ENCODE measurements around the gene CFAP57.

The CFAP57 gene

DNA sequence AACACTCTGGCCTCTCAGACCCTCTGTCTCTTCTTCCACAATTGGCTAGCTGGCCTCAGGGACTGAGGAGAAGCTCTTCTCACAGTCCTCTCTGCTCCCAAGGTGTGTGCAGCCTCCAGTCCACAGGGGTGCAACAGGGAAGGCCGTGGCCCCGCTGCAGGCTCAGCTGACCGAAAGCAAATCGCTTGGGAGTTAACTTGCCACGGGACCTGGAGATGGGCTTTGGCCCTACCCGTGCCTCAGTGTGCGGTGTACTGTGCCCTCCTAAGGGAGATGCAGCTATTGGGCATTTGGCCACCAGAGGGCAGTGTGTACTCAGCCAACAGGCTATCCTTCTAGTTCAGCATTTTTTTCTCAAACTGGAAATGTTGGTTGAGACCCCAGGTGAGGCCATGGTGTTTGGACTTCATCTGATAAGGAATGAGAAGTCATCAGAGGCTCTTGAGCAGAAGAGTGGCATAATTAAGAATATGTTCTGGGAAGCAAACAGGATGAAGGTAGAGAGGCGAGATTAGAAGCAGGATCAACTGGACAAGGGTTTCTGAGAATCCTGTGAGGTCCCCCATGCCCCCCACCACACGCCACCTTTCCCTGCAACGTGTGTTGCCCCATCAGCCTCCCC lies 55.1 kb downstream of the CFAP57 start:
- peak; percentile 77 for DNase-seq (ENCODE audit: low read depth)

DNA sequence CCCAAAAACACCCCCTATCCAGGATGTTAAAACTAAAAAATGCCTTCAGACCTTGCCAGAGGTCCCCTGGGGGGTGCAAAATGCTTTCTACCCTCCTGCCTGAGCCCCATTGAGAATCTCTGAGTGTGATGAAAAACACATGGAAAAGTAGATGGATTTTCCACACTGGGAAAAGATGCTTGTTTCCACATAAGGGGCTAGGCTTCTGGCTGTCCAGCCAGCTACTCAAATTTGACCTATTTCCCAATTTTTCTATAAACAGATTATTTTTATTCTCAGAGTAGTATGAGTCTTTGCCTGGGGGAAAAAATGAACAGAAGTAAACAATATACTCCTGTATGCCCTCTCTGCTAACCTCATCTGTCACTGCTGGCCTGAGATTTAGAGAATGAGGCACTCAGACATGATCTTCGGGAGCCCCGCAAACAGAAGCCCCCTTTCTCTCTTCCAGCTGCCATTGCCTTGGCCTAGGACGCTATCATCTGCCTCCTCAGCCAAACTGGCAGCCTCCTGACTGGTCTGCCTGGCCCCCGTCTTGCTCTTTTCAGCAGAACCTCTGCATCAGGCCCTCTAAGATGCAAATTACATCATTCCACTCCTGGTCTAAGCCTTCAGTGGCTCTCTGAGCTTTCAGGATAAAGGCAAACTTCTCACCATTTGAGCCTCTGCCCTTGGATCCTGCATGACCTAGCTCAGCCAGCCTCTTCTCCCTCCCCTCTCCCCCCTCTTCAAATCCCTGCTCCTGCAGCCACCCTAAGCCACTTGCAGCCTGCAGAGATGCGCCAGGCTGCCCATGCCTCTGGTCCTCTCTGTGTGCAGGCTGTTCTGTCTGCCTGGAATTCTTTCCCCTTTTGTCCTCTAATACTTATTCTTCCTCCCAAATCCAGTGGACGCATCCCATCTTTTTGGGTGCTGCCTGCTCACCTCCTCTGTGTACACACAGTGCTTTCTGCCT lies 58.0 kb downstream of the CFAP57 start:
- DNase-seq (ENCODE audit: low read depth), result no peak

DNA sequence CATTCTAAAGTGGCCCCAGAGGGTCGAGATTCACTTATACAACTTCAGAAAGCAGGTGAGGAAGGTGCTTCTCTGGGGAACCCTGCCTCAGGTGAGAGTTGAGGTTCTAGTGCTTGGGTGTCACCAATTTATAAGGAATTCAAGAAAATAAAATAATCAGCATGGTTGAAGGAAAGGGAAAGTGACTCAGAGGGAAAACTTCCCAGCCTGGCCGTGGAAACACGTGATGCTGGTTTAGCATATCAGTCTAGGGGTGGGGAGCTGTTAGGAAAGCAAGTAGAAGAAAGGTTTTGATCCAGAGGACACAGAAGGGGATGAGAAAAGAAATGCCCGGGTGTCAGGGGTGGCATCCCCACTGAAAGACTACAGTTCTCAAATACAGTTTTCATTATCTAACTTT lies 59.9 kb downstream of the CFAP57 start:
- DNase-seq (ENCODE audit: low read depth), result no peak

DNA sequence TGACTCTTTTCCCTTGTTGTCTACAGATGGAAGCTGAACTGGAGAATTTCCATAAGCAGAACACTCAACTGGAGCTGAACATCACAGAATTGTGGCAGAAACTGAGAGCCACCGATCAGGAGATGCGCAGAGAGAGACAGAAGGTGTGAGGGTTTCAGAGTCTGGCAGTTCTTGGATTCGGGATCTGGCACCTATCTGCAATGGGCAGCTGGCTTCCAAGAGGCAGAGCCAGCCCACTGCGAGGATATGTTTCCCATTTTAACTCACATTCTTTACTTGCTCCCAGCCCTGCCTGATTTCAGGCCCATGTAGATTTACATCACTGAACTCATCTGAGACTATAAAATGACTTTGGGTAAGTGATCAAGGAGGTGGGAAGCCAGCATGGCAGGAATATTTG lies 60.4 kb downstream of the CFAP57 start:
- DNase-seq (ENCODE audit: low read depth), result no peak

DNA sequence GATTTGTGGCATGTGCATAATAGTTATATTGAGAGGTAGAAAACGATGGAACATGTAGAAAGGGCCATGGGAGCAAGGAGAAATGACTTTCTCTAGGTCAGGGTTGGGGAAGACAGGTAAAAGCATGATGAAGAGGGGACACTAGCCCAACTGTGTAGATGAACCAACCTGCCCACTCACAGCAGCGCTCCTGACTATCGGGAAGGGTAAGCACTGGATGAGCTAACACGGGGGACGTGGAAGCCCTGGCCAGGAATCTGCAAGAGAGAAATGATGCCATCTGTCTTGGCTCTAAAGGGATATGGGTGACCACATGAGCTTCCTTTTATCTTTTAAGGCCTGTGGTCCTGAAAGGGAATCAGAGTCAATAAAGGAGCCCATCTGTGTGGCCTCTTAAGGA lies 61.5 kb downstream of the CFAP57 start:
- DNase-seq (ENCODE audit: low read depth), result no peak

DNA sequence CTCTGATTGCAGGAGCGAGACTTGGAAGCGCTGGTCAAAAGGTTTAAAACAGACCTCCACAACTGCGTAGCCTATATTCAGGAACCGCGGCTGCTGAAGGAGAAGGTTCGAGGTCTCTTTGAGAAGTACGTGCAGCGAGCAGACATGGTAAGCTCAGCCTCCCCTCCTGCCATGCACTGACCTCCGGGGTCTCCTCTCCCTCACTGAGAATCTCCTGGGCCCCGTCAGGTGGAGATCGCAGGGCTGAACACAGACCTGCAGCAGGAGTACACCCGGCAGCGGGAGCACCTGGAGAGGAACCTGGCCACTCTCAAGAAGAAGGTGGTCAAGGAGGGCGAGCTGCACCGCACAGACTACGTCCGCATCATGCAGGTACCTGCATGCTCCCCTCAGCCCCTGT lies 62.1 kb downstream of the CFAP57 start:
- DNase-seq (ENCODE audit: low read depth), result no peak

DNA sequence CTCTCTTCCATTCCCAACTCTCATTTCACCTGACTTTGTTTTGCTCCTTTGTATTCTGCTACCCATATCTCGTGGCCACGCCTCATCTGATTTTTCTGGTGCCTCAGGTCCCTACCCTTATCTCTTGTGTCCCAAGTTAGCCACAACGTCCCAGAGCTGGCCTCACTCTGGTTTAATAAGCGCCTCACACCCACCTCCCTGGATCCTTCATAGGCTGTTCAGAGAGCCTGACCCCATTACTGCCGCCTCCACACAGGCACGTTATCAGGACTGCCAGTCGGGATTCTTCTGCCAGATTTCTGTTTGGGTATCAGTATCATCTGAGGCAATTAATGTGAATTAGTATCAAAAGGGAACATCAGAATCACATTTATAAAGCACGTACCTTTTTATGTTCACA lies 62.9 kb downstream of the CFAP57 start:
- no peak for DNase-seq (ENCODE audit: low read depth)

DNA sequence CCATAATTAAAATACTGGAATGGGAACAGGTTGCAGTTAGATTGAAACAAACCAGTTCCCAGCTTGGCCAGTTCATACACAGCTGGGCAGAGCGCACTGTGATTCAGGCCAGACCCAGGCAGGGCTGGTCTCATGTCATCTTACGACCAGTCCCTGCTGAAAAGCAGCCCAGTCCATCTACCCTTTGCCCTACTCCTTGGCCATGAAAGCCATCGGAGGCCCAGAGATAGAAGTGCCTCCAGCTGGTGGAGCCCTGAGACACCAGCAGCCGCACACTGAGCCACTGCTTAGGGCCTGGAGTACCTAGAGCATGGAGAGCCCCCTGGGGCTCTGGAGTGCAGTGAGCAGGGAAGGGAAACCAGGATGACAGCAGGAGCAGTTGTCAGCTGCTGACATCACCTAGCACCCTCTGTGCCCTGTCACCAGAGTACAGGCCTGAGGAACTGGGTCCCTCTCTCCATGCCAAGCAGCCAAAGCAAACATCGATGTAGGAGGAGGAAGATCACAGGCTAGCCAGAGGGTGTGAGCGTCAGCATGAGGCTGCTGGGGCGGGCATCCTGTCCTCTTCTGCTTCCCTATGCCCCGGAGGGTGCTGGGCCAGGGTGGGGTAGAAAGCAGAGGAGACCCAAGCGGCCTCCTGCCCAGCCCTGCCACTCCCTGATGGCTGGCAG lies 63.5 kb downstream of the CFAP57 start:
- no peak for DNase-seq (ENCODE audit: low read depth)

DNA sequence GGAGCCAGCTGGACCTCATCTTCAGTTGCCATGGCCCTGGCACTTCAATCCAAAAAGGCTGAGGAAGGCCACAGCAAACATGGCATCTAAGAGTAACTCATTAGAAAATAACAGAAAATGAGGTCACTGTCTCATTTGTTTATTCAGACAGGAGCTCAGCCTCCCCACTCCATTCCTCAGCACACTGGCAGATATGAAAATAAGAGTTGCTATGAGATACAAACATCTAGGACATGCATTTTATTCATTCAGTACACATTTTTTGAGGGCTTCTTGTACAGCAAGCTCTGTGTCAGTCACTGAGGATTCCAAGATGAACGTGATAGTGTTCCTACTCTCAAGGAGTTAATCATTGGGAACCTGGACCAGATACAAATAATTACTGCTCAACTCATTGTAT lies 65.0 kb downstream of the CFAP57 start:
- no peak for DNase-seq (ENCODE audit: low read depth)

DNA sequence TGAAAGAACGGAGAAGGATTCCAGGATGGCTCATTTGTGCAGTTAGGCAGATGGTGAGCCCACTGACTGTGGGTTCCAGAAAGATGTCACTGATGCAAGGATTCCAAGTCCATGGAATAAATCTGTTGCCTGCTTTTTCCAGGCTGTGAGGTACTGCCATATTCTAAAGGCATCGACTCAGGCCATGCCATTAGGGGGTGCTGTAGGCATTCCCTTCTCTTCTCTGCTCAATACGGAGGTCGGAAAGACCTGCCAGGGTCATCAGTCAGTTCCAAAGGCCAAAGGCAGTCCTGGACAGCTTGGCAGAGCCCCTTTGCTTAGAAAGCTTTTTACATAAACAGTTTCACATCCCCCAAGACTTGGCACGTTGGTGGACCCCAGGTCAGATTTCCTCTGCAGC lies 66.0 kb downstream of the CFAP57 start:
- no peak for DNase-seq (ENCODE audit: low read depth)

DNA sequence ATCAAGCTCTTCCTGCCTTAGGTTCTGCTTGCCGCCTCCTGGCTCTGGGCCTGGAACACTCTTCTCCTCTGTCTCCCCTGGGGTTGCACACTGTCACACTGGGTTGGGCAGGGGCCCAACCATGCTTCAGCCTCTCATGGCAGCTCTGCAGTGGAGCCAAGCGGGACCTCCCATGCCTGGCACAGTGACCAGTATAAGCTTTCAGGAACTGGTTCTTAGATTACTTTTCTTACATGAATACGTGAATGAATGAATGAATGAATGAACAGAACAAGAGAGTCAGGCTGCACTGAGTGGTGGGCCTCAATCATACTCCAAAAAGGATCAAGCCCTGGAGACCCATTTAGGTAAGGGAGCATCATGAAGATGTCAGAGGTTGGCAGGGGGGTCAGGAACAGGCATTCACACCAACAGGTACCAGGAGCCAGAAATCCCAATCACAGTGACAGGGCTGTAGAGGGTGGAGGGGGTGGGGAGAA lies 66.9 kb downstream of the CFAP57 start:
- no peak for DNase-seq (ENCODE audit: low read depth)

DNA sequence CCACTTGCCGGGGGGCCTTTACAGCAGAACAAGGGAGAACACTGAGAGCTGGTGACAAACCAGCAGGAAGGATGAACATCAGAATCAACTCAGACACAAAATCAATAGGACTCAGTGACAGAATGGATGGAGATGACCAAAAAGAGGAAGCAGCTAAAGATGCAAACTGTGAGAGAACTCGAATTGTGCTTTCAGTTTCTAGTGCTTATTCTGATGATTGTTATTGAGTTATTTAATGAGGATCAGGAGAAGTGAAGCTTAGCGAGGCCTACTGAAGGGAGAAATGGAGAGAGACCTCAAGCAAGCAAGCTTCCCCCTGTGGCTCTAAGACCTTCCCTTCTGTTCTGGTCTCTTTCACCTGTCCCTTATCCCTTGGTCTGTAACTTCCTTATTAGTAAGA lies 67.4 kb downstream of the CFAP57 start:
- no peak for DNase-seq (ENCODE audit: low read depth)

DNA sequence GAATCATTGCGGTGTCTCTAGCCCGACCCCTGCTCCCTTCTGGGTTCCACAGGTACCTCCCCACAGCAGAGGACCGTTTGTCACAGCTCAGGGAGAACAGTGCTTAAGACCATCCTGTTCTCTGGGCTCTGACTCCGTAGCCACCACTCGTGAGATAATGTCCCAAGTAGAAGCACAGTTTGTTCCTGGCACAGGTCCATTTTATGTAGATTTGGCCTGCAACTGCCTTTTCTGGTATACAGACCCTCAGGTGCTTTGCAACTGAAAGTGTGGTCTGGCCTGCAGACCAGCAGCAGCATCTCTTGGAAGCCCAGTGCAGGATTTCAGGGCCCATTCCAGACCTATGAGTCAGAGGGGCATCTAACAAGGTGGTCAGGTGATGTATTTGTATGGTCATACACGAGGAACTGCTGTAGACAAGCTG lies 69.3 kb downstream of the CFAP57 start:
- no peak for DNase-seq (ENCODE audit: low read depth)

DNA sequence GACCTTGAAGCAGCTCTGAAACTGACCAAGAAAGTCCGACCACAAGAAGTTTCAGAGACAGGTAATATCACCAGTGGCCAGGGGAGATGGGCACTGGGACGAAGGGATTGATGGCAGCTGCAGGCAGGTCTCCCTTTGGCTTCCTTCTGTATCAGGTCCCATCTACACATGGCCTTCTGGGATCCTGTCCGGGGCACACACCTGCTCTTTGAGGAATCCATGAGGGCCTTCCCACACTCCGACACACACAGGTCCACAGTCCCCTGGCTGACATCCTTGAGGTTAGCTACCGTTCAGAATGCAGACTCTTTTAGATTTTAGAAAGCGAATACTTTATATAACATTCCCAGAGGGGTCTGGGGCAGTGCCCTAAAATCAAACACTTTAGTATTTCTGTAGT lies 71.2 kb downstream of the CFAP57 start:
- DNase-seq (ENCODE audit: low read depth), result no peak

DNA sequence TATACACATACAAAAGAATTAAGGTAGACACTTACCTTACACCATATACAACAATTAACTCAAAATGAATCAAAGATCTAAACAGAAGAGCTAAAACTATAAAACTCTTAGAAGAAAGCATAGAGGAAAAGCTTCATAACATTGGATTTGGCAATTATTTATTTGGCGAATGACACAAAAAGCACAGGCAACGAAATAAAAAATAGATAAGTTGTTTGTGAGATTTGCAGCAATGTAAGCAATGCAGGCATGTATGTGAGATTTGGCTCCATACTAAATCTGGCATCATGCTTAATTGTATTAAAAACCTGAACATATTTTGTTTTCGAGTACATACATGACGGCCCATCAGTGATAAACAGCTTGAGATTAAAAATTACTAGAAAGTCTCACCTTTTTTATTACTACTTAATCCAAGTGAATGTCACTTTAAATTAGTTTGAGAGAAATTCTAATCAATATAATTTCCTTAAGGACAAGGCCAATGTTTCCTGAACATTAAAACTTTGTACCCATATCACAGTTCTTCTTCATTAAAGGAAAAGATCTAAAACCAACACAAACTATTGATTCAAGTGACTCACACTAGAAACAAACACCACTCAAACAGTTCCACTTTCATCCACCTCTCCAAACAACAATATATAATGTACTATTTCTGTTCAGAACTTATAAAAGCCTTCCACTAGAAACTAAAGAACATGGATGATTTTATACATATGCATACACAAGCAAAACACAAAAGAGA lies 74.5 kb downstream of the CFAP57 start:
- DNase-seq (ENCODE audit: low read depth), result no peak

DNA sequence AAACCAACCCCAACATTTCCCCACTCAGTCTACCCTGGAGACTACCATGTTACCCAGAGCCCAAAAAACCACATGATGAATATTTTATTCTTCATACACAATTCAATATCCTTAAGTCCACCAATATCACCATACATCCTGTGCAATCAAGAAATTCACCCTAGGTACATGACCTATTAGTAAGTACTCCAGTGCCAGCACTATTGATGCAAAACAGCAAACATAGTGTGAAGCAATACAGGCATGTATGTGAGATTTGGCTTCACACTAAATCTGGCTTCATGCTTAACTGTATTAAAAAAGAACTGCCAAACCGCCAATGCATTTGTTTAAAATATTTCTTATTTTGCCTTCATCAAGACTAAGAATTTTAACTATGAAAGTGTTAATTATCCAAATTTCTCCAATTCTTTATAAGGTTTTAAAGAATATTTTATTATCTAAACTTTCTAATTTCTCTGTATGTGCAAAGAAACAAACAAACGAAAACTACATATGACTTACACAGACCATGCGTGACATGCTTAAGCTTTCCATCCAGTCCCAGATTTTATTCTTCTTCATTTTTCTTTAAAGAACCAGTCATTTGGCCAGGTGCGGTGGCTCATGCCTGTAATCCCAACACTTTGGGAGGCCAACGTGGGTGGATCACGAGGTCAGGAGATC lies 75.3 kb downstream of the CFAP57 start:
- no peak for DNase-seq (ENCODE audit: low read depth)

DNA sequence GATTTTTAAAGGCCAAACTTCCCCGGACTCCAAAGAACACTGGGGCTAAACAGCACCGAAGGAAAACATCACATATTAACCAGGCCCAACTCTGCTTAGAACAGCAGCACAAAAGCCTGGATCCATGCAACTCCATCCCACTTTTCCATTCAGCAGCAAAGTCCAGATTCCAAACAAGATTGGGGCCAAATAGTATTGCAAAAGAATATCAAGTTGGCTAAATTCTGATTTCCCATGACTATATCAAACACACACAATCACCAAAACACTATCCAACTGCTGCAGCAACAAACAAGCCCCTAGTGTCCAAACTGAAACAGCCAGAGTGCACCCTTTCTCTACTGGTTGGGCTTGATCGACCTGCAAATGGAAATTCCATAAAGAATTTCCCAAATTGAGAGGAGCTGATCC lies 78.2 kb downstream of the CFAP57 start:
- DNase-seq (ENCODE audit: low read depth), result no peak

DNA sequence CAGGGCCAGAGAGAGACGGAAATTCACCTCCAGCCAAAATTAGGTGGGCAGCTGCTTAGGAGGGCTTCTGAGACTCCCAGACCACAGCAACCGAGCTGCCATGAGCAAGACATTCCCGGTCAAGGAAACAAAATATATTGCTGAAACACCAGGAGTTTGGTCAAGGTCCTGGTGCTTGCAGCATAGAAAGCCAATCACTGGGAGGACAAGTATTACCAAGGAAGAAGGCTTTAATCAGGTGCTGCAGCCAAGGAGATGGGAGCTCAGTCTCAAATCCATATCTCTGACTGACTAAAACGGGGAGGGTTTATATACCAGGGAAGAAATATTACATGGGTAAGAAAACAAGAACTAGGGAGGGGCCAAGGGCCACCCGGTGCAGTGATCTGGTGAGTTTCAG lies 78.9 kb downstream of the CFAP57 start:
- no peak for DNase-seq (ENCODE audit: low read depth)

DNA sequence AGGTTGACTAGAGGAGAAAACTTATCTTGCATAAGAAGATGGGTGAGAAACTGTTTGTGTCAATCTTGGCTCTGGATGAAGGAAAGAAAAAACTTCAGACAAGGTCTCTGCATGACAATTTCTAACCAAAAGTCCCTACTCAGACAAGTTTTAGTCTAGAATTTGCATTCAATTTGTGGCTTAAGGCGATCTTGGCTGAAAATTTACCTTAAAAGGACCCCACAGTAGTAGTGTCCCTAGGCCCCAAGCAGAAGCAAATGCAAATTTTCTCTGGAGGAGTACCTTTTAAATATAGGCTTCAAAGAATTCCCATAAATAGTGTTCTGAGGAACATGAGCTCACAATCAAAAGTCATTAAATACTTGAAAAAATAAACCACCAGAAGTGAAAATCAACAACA lies 80.1 kb downstream of the CFAP57 start:
- no peak for DNase-seq (ENCODE audit: low read depth)

DNA sequence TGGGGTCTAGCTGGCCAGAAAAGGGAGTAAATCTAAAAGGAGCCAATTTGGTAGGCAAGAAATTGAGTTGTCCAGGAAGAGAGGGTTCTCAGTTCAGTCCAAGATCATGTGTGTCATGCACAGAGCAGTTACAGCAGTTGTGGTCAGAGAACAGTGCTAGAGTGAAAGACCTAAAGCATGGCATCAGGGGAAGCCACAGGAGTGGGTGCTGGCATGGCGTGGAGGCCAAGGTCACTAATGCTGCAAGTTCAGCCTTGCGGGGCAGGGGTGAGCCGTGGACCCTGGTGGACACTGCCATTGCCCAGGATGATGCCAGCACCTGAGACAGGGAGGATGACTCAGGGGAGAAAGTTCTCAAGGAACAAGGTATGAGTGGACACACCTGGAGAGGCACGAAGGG lies 81.0 kb downstream of the CFAP57 start:
- DNase-seq (ENCODE audit: low read depth), result no peak

DNA sequence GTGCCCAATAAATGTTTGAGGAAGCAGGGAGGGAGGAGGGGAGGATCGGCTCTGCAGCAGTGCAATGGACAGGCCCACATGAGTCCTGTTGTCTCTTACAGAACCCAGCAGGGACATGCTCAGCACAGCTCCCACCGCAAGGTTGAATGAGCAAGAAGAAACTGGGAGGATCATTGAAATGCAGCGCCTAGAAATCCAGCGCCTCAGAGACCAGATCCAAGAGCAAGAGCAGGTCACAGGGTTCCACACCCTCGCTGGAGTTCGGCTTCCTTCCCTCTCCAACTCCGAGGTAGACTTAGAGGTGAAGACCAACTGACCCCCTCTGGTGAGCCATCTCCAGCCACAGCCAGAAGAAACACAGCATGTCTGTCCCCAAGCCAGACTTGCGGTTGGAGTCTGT lies 81.7 kb downstream of the CFAP57 start:
- DNase-seq (ENCODE audit: low read depth), result no peak
